Naive thymus-derived CD4-positive, alpha-beta T cell (primary cell): ENCODE results near the gene IFNLR1. TPM values are rescaled to one million over a fixed set of nuclear protein-coding genes. Genes with fewer than 3 reads are reported as not detected.

ENCODE experiments used
- ATAC-seq: fragments of 150-1000 bp; cut with Tn5 transposase; 2 replicates; pipeline ENCODE4 v1.10.0; 2021; ENCODE audit warnings: mild to moderate bottlenecking, moderate library complexity
- CTCF ChIA-PET: fragments of 350-600 bp; sonication (Branson Sonifier 250); formaldehyde crosslinking; loops from one replicate; lab custom pipeline; 2021; ENCODE audit warnings: antibody characterized with exemption; lab: Charles Lee
- POLR2A ChIA-PET: fragments of 350-600 bp; sonication (Branson Sonifier 250); formaldehyde crosslinking; loops from one replicate; lab custom pipeline; 2021; ENCODE audit warnings: antibody characterized with exemption, inconsistent platforms; lab: Charles Lee
- DNase-seq, 9 donors: peaks; one replicate each; pipeline versions ENCODE4 v3.0.0 to v3.0.0-alpha.2; 2020 to 2022; ENCODE audit warnings: mixed read lengths in 1 of 9
- H3K27ac ChIP-seq: one replicate; pipeline ENCODE4 v1.7.0; 2013; ENCODE audit warnings: mild to moderate bottlenecking, low read depth, low read length, moderate library complexity
- H3K27me3 ChIP-seq, 2 donors: one replicate each; pipeline ENCODE4 v1.7.0; 2013; ENCODE audit warnings: low read length in 2 of 2, mild to moderate bottlenecking in 2 of 2, moderate library complexity in 2 of 2; ENCODE audit not compliant: control insufficient read depth in 2 of 2, insufficient read depth in 2 of 2
- H3K36me3 ChIP-seq, 3 experiments: 1 replicate in 2 of 3; 2 replicates in 1 of 3; pipeline ENCODE4 v1.7.0; 2013; ENCODE audit warnings: low read length in 3 of 3, mild to moderate bottlenecking in 3 of 3, moderate library complexity in 1 of 3; ENCODE audit not compliant: insufficient read depth in 3 of 3, control insufficient read depth in 2 of 3
- H3K4me1 ChIP-seq, 2 donors: one replicate each; pipeline ENCODE4 v1.7.0; 2013; ENCODE audit warnings: low read length in 2 of 2, mild to moderate bottlenecking in 2 of 2, moderate library complexity in 1 of 2; ENCODE audit not compliant: control insufficient read depth in 2 of 2, insufficient read depth in 2 of 2
- H3K4me3 ChIP-seq: 2 replicates; pipeline ENCODE4 v1.7.0; 2013; ENCODE audit warnings: mild to moderate bottlenecking, low read length
- H3K9me3 ChIP-seq, 3 experiments: 1 replicate in 2 of 3; 2 replicates in 1 of 3; pipeline ENCODE4 v1.7.0; 2013; ENCODE audit warnings: low read length in 3 of 3; ENCODE audit not compliant: control insufficient read depth in 2 of 3
- H3K27ac Mint-ChIP-seq, 9 donors: one replicate each; pipeline ENCODE4 v1.8.0; 2020 to 2022; ENCODE audit warnings: mixed read lengths in 9 of 9, mild to moderate bottlenecking in 8 of 9, moderate library complexity in 5 of 9, inconsistent platforms in 2 of 9
- H3K27me3 Mint-ChIP-seq, 5 donors: one replicate each; pipeline ENCODE4 v1.8.0; 2021 to 2022; ENCODE audit warnings: mixed read lengths in 5 of 5, mild to moderate bottlenecking in 1 of 5
- H3K36me3 Mint-ChIP-seq, 5 donors: one replicate each; pipeline ENCODE4 v1.8.0; 2020 to 2022; ENCODE audit warnings: mixed read lengths in 5 of 5, mild to moderate bottlenecking in 3 of 5, inconsistent platforms in 1 of 5
- H3K4me1 Mint-ChIP-seq, 7 donors: one replicate each; pipeline ENCODE4 v1.8.0; 2020 to 2022; ENCODE audit warnings: mixed read lengths in 7 of 7, mild to moderate bottlenecking in 3 of 7, inconsistent platforms in 1 of 7
- H3K4me3 Mint-ChIP-seq, 10 donors: one replicate each; pipeline ENCODE4 v1.8.0; 2020 to 2022; ENCODE audit warnings: mild to moderate bottlenecking in 10 of 10, mixed read lengths in 10 of 10, moderate library complexity in 6 of 10, inconsistent platforms in 2 of 10
- H3K9me3 Mint-ChIP-seq, 11 donors: one replicate each; pipeline ENCODE4 v1.8.0; 2020 to 2022; ENCODE audit warnings: mixed read lengths in 11 of 11, mild to moderate bottlenecking in 4 of 11, inconsistent platforms in 1 of 11, moderate library complexity in 1 of 11
- intact Hi-C, 2 donors: fragments of 100-400 bp; cut with micrococcal nuclease; formaldehyde crosslinking; loops; one replicate each; pipeline ENCODE4 v1.15.1; 2023
- polyA plus RNA-seq, 2 donors: library from polyadenylated mRNA; unstranded; fragments of 300-500 nt; fragmentation: Illumina TruSeq; gene quantifications; one replicate each; pipeline ENCODE4 v1.2.3, GENCODE V29; 2021
- total RNA-seq, 6 experiments: library from RNA in 5 of 6; stranded (reverse) in 5 of 6; gene quantifications; 1 replicate in 5 of 6; 2 replicates in 1 of 6; pipeline ENCODE4 v1.2.3 and lab custom pipeline; 2021 to 2026

Gene IFNLR1
- total and polyA plus RNA-seq, 7 experiments from 2014 or later: 0.08 to 3.9 (median 1.5) TPM

DNA sequence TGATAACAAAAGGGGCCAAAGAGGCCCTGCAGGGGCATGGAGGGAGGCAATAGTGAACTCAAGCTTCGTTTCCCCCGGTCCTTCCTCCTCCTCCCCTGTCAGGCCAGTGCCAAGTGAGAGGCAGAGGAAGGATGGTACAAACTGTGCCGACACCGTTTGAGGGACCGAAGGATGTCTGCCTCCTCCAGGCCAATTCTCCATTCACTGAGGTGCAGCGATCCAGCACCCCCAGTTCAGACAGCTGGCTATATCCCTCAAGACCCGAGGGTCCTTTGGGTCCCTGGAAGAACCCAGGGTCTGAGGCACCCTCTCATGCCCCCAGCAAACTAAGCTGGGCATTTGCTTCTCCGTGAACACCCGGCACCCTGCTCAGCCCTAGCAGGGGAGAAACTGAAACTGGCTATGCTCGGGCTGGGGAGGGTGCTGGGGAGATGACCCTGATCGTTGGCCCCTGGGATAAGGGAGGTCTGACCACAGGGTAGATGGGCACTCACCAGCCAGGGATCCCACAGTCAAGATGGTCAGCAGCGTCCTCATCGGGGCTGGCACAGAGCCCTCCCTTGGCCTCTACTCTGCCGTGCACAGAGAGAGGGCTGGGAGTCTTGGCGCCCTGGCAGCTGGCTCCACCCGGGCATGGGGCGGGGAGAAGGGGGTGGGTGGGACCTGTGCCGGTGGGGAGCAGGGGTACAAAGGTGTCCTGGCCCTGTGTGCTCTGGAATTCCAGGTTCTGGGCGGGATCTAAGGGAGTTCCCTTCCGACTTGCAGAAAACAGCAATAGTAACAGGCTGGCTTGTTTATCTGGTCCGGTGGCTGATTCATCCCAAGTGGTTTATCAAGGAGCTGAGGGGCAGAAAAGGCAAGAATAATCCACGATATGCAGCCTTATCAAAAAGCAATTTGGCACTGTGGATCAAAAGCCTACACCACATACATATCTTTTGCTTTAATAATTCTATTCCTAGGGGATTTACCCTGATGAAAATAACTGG lies 44.2 kb downstream of the IFNLR1 start, which contains the start of gene IL22RA1:
IL22RA1 (minus strand) TSS at position 595 of the 989 bp plus-strand sequence; CDS start at position 537, 58 bp downstream.
- no peak within 1 kb of the TSS for H3K27ac Mint-ChIP-seq
- POLR2A ChIA-PET: no interaction called here
- Histone ChIP-seq H3K4me1 (no peaks in the 10 kb centered on the region), H3K27ac (no peak within 1 kb of the TSS), H3K9me3 (no peaks in the 10 kb centered on the region), H3K36me3 (no peaks in the 10 kb centered on the region), H3K4me3 (no peak within 1 kb of the TSS), H3K27me3 (no peaks in the 10 kb centered on the region)
- H3K27me3 Mint-ChIP-seq: peaks cover 0 to 31% (median 8%) of the 10 kb centered on the region in 5 donors
- H3K9me3 Mint-ChIP-seq: peaks cover 0 to 2% (median 0%) of the 10 kb centered on the region in 11 donors
- DNase-seq: no peak
- H3K4me1 Mint-ChIP-seq: peaks cover 0 to 5% (median 2%) of the 10 kb centered on the region in 7 donors
- H3K4me3 Mint-ChIP-seq: no peak within 1 kb of the TSS
- intact Hi-C loops: no loop called here
- no peak for ATAC-seq
- no peaks in the 10 kb centered on the region for H3K36me3 Mint-ChIP-seq
- CTCF ChIA-PET: no interaction called here

- ChIA-PET CTCF (interaction anchor here (0.6 kb wide), 1 partner anchor 10 kb away, joined by 4 read pairs; no protein-coding TSS in a partner anchor), POLR2A (no interaction called here)
- intact Hi-C loops: no loop called here
- Mint-ChIP-seq H3K27me3 (peaks cover 0 to 20% (median 5%) of the 10 kb centered on the region in 5 donors), H3K9me3 (peaks cover 0 to 2% (median 0%) of the 10 kb centered on the region in 11 donors), H3K36me3 (no peaks in the 10 kb centered on the region), H3K4me3 (no peak overlapping the region), H3K27ac (peak overlapping the region in 1 of 9 donors; percentile 36), H3K4me1 (peaks cover 0 to 5% (median 2%) of the 10 kb centered on the region in 7 donors)
- Histone ChIP-seq H3K27ac (no peak overlapping the region), H3K27me3 (no peaks in the 10 kb centered on the region), H3K9me3 (no peaks in the 10 kb centered on the region), H3K36me3 (no peaks in the 10 kb centered on the region), H3K4me1 (no peaks in the 10 kb centered on the region), H3K4me3 (no peak overlapping the region)
- ATAC-seq: no peak
- no peak for DNase-seq
These were observed 45.6 kb downstream of the IFNLR1 start for GRCh38 chr1:24141311-24141997.

DNA sequence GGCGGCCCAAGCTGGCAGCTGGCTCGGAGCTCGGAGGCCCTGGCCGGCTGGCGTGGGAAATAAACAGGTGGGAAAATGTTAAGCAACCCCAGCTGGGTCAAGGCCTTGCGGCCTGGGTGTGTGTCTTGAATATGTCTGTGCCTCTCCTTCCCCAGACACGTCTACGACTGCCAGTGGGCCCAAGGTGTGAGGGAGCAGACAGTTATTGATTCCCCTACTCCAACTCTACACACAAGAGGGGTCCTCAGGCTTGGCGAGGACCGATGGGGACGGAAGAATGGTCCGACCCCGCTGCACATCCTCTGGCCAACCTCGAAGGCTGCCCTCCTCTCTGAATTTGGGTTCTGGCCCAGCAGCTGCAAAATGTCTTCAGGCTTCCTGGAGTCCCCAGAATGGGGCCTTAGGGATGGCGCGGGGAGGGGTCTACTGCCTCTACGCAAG lies 46.3 kb downstream of the IFNLR1 start:
- Histone ChIP-seq H3K4me3 (no peak overlapping the region), H3K36me3 (no peaks in the 10 kb centered on the region), H3K27me3 (no peaks in the 10 kb centered on the region), H3K27ac (no peak overlapping the region), H3K4me1 (no peaks in the 10 kb centered on the region), H3K9me3 (no peaks in the 10 kb centered on the region)
- CTCF ChIA-PET: no interaction called here
- no peak for DNase-seq
- H3K27ac Mint-ChIP-seq: no peak overlapping the region
- ATAC-seq: no peak
- H3K27me3 Mint-ChIP-seq: peaks cover 0 to 16% (median 5%) of the 10 kb centered on the region in 5 donors
- peaks cover 0 to 5% (median 2%) of the 10 kb centered on the region in 7 donors for H3K4me1 Mint-ChIP-seq
- H3K9me3 Mint-ChIP-seq: peaks cover 0 to 2% (median 0%) of the 10 kb centered on the region in 11 donors
- POLR2A ChIA-PET: no interaction called here
- intact Hi-C loops: no loop called here
- no peak overlapping the region for H3K4me3 Mint-ChIP-seq
- H3K36me3 Mint-ChIP-seq: no peaks in the 10 kb centered on the region

DNA sequence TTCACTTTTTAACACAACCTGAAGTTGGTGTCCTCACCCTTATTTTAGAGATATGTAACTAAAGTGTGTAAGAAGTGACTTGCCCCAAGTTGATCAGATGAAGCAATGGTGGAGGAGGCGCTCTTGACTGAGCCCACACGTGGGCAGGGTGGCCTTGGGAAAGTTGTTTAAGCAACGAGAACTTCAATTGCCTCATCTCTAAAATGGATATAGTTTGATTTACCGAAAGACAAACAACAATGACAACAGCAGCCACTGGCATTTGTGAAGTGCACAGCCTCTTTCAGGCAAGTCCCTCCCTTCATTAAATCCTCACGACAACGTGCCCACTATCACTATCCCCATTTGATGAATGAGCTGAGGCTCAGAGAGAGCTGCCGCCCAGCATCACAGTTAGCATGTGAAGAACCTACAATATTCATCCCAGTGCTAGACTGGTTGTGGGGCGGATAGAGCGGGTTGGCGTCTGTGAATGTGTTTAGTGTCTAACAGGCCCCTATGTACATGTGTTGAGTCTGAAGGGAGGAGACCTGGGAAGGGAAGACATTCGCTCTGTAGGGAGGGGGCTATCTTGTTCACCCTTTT lies 47.2 kb downstream of the IFNLR1 start:
- ChIA-PET POLR2A (no interaction called here), CTCF (interaction anchor here (1.2 kb wide), 1 partner anchor 10 kb away, joined by 3 read pairs; no protein-coding TSS in a partner anchor)
- H3K27ac ChIP-seq: no peak overlapping the region
- H3K36me3 ChIP-seq: no peaks in the 10 kb centered on the region
- H3K4me1 Mint-ChIP-seq: peaks cover 0 to 5% (median 2%) of the 10 kb centered on the region in 7 donors
- H3K4me3 Mint-ChIP-seq: no peak overlapping the region
- DNase-seq: no peak
- ATAC-seq: no peak
- H3K4me3 ChIP-seq: no peak overlapping the region
- no peaks in the 10 kb centered on the region for H3K27me3 ChIP-seq
- no peaks in the 10 kb centered on the region for H3K4me1 ChIP-seq
- intact Hi-C loops: no loop called here
- peaks cover 0 to 16% (median 5%) of the 10 kb centered on the region in 5 donors for H3K27me3 Mint-ChIP-seq
- no peaks in the 10 kb centered on the region for H3K36me3 Mint-ChIP-seq
- H3K9me3 ChIP-seq: no peaks in the 10 kb centered on the region
- H3K27ac Mint-ChIP-seq: no peak overlapping the region
- peaks cover 0 to 4% (median 0%) of the 10 kb centered on the region in 11 donors for H3K9me3 Mint-ChIP-seq

DNA sequence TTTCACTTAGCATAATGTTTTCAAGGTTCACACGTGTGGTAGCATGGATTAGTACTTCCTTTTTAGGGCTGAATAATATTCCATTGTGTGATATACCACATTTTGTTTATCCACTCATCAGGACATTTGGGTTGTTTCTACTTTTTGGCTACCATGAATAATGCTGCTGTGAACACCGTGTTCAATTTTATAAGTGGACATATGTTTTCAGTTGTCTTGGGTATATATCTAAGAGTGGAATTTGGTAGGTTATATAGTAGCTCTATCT lies 47.9 kb downstream of the IFNLR1 start:
- CTCF ChIA-PET: no interaction called here
- ATAC-seq: no peak
- H3K4me1 Mint-ChIP-seq: peaks cover 0 to 5% (median 2%) of the 10 kb centered on the region in 7 donors

GRCh38 chr1:24138476-24139221 lies 48.4 kb downstream of the IFNLR1 start:
- Mint-ChIP-seq H3K4me1 (peaks cover 0 to 5% (median 2%) of the 10 kb centered on the region in 7 donors), H3K36me3 (no peaks in the 10 kb centered on the region), H3K27ac (peak overlapping the region in 1 of 9 donors; percentile 67), H3K4me3 (no peak overlapping the region), H3K9me3 (peaks cover 0 to 6% (median 0%) of the 10 kb centered on the region in 11 donors), H3K27me3 (peaks cover 0 to 12% (median 4%) of the 10 kb centered on the region in 5 donors)
- no peaks in the 10 kb centered on the region for H3K9me3 ChIP-seq
- ATAC-seq: no peak
- intact Hi-C loops: no loop called here
- H3K36me3 ChIP-seq: no peaks in the 10 kb centered on the region
- POLR2A ChIA-PET: no interaction called here
- H3K27ac ChIP-seq: no peak overlapping the region
- no peaks in the 10 kb centered on the region for H3K4me1 ChIP-seq
- no peak overlapping the region for H3K4me3 ChIP-seq
- H3K27me3 ChIP-seq: no peaks in the 10 kb centered on the region
- CTCF ChIA-PET: no interaction called here
- DNase-seq: no peak

More for the DNA sequence above, 47.9 kb downstream of the IFNLR1 start:
- peak overlapping the region in 1 of 9 donors; percentile 67 for H3K27ac Mint-ChIP-seq
- H3K9me3 Mint-ChIP-seq: peaks cover 0 to 6% (median 0%) of the 10 kb centered on the region in 11 donors
- no peak overlapping the region for H3K27ac ChIP-seq
- H3K36me3 Mint-ChIP-seq: no peaks in the 10 kb centered on the region
- intact Hi-C loops: no loop called here
- H3K9me3 ChIP-seq: no peaks in the 10 kb centered on the region
- no peaks in the 10 kb centered on the region for H3K27me3 ChIP-seq
- no peaks in the 10 kb centered on the region for H3K4me1 ChIP-seq
- no peaks in the 10 kb centered on the region for H3K36me3 ChIP-seq
- no peak overlapping the region for H3K4me3 Mint-ChIP-seq
- POLR2A ChIA-PET: no interaction called here
- H3K27me3 Mint-ChIP-seq: peaks cover 0 to 12% (median 4%) of the 10 kb centered on the region in 5 donors
- DNase-seq: no peak
- no peak overlapping the region for H3K4me3 ChIP-seq
